ENCODE measurements around the gene CHMP1B.

Gene CHMP1B

GRCh38 chr18:11872479-11873136 lies 21.4 kb downstream of the CHMP1B start:
- TF ChIP-seq CTCF (conservative IDR thresholded peaks at IDR 0.05; ENCODE audit: control insufficient read depth, insufficient read depth, low read depth, low read length), result peak; percentile 49
- DNase-seq (ENCODE audit: low read depth), result no peak
- no peak overlapping the region for H3K4me3 ChIP-seq (ENCODE audit: control insufficient read depth, low read depth, low read length)

GRCh38 chr18:11873670-11874340 lies 22.6 kb downstream of the CHMP1B start:
- no peak for TF ChIP-seq CTCF (conservative IDR thresholded peaks at IDR 0.05; ENCODE audit: control insufficient read depth, insufficient read depth, low read depth, low read length)

GRCh38 chr18:11874676-11875075 lies 23.5 kb downstream of the CHMP1B start:
- no peak for DNase-seq (ENCODE audit: low read depth)
- TF ChIP-seq CTCF (conservative IDR thresholded peaks at IDR 0.05; ENCODE audit: control insufficient read depth, insufficient read depth, low read depth, low read length), result no peak
- no peak overlapping the region for H3K4me3 ChIP-seq (ENCODE audit: control insufficient read depth, low read depth, low read length)

More at GRCh38 chr18:11873670-11874340, 22.6 kb downstream of the CHMP1B start:
- no peak for DNase-seq (ENCODE audit: low read depth)
- no peak overlapping the region for H3K4me3 ChIP-seq (ENCODE audit: control insufficient read depth, low read depth, low read length)

GRCh38 chr18:11877497-11878135 lies 26.4 kb downstream of the CHMP1B start:
- H3K4me3 ChIP-seq (ENCODE audit: control insufficient read depth, low read depth, low read length), result no peak overlapping the region
- TF ChIP-seq CTCF (conservative IDR thresholded peaks at IDR 0.05; ENCODE audit: control insufficient read depth, insufficient read depth, low read depth, low read length), result no peak
- no peak for DNase-seq (ENCODE audit: low read depth)

- no peak for TF ChIP-seq CTCF (conservative IDR thresholded peaks at IDR 0.05; ENCODE audit: control insufficient read depth, insufficient read depth, low read depth, low read length)
- DNase-seq (ENCODE audit: low read depth), result no peak
- no peak overlapping the region for H3K4me3 ChIP-seq (ENCODE audit: control insufficient read depth, low read depth, low read length)
Observed at GRCh38 chr18:11880586-11881304, 29.5 kb downstream of the CHMP1B start.

- TF ChIP-seq CTCF (conservative IDR thresholded peaks at IDR 0.05; ENCODE audit: control insufficient read depth, insufficient read depth, low read depth, low read length), result no peak
- no peak overlapping the region for H3K4me3 ChIP-seq (ENCODE audit: control insufficient read depth, low read depth, low read length)
- DNase-seq (ENCODE audit: low read depth), result no peak
Observed at GRCh38 chr18:11882636-11883035, 31.4 kb downstream of the CHMP1B start.

All from fibroblast of mammary gland (primary cell).